Prostate gland (tissue), 2 donors: ENCODE results near the gene BRS3.

Experiments
- POLR2A ChIP-seq: fragments of 450-650 bp; IDR thresholded peaks from one replicate; pipeline ENCODE4 v1.6.1; 2016; ENCODE audit warnings: antibody characterized with exemption, mild to moderate bottlenecking
- POLR2AphosphoS5 ChIP-seq: sonication (generic); formaldehyde crosslinking; IDR thresholded peaks from one replicate; pipeline ENCODE4 v1.6.1; 2017; ENCODE audit warnings: antibody characterized with exemption
- TF ChIP-seq, protein P1 (sequence below), 4 experiments: fragments of 200-600 bp in 2 of 4; fragments of 450-650 bp in 2 of 4; sonication (generic) in 2 of 4; IDR thresholded peaks; 1 replicate in 3 of 4; 2 replicates in 1 of 4; pipeline ENCODE4 v1.5.1; 2016 to 2019; ENCODE audit warnings: antibody characterized with exemption in 4 of 4, mild to moderate bottlenecking in 2 of 4, moderate library complexity in 2 of 4

DNA sequence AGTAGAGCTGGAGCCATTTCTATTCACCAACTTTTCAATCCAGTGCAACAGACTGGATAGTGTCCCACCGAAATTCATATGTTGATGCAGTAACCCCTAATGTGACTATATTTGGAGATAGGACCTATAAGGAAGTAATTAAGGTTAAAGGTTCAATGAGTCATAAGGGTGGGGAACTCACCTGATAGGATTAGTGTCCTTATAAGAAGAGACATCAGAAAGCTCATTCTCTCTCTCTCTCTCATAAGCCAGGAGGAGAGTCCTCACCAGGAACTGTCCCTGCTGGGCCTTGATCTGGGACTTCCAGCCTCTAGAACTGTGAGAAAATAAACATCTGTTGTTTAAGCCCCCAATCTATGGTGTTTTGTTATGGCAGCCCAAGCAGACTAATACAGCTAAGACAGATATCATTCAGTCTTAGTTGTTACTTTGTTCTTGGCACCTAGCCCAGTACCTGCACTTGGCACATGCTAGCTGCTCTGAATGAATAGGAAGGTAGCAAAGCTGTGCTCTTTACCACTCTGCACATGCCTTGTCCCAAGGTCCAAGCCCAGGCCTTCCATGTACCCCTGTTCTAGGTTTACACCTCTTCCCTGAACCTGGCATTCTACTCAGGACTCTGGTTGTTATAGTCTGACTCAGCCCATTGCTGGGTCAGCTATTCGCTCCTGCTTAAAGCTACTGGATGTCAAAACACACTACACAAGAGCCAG is 19.2 kb upstream of the BRS3 start:
- TF ChIP-seq, protein P1, sequence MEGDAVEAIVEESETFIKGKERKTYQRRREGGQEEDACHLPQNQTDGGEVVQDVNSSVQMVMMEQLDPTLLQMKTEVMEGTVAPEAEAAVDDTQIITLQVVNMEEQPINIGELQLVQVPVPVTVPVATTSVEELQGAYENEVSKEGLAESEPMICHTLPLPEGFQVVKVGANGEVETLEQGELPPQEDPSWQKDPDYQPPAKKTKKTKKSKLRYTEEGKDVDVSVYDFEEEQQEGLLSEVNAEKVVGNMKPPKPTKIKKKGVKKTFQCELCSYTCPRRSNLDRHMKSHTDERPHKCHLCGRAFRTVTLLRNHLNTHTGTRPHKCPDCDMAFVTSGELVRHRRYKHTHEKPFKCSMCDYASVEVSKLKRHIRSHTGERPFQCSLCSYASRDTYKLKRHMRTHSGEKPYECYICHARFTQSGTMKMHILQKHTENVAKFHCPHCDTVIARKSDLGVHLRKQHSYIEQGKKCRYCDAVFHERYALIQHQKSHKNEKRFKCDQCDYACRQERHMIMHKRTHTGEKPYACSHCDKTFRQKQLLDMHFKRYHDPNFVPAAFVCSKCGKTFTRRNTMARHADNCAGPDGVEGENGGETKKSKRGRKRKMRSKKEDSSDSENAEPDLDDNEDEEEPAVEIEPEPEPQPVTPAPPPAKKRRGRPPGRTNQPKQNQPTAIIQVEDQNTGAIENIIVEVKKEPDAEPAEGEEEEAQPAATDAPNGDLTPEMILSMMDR (IDR thresholded peaks at IDR 0.05) = no peak
- TF ChIP-seq POLR2A = no peak
- TF ChIP-seq POLR2AphosphoS5 = no peak
